MM.1S (cell line): ENCODE results near the gene ARHGEF10L.

Experiments used
- DNase-seq: peaks from one replicate; pipeline ENCODE4 v3.0.0-alpha.2; 2015
- H2AFZ ChIP-seq: fragments of 300-600 bp; sonication (generic); 2 replicates; pipeline ENCODE4 v1.6.0; 2016; ENCODE audit warnings: antibody characterized with exemption, low read length
- H3F3A ChIP-seq: fragments of 300-600 bp; sonication (generic); 2 replicates; pipeline ENCODE4 v1.6.1; 2016; ENCODE audit warnings: mild to moderate bottlenecking, antibody characterized with exemption, low read length, moderate library complexity, mixed read lengths; ENCODE audit not compliant: insufficient read depth
- H3K27ac ChIP-seq: fragments of 300-600 bp; sonication (generic); 2 replicates; pipeline ENCODE4 v1.5.1; 2016; ENCODE audit warnings: mild to moderate bottlenecking, low read length
- H3K27me3 ChIP-seq: fragments of 300-600 bp; sonication (generic); replicated peaks from 2 replicates; pipeline ENCODE4 v1.6.0; 2016; ENCODE audit warnings: low read length; ENCODE audit not compliant: insufficient read depth
- H3K36me3 ChIP-seq: fragments of 300-600 bp; sonication (generic); replicated peaks from 2 replicates; pipeline ENCODE4 v1.6.1; 2016; ENCODE audit warnings: mild to moderate bottlenecking, low read length, mixed read lengths; ENCODE audit not compliant: insufficient read depth
- H3K4me1 ChIP-seq: fragments of 300-600 bp; sonication (generic); 2 replicates; pipeline ENCODE4 v1.6.1; 2016; ENCODE audit warnings: low read length, mixed read lengths
- H3K4me2 ChIP-seq: fragments of 300-600 bp; sonication (generic); 2 replicates; pipeline ENCODE4 v1.6.0; 2016; ENCODE audit warnings: low read depth, low read length
- H3K4me3 ChIP-seq: fragments of 300-600 bp; sonication (generic); 2 replicates; pipeline ENCODE4 v1.5.1; 2016; ENCODE audit warnings: low read length, mixed read lengths
- H3K79me2 ChIP-seq: fragments of 300-600 bp; sonication (generic); 2 replicates; pipeline ENCODE4 v1.6.1; 2016; ENCODE audit warnings: mixed run types, low read length, mixed read lengths
- H3K9ac ChIP-seq: fragments of 300-600 bp; sonication (generic); 2 replicates; pipeline ENCODE4 v1.6.1; 2016; ENCODE audit warnings: low read length, mixed read lengths
- H3K9me2 ChIP-seq: fragments of 300-600 bp; sonication (generic); replicated peaks from 2 replicates; pipeline ENCODE4 v1.6.1; 2016; ENCODE audit warnings: mild to moderate bottlenecking, low read length, mixed read lengths; ENCODE audit not compliant: insufficient read depth
- H3K9me3 ChIP-seq: fragments of 300-600 bp; sonication (generic); replicated peaks from 2 replicates; pipeline ENCODE4 v1.6.1; 2016; ENCODE audit warnings: mild to moderate bottlenecking, low read length, mixed read lengths; ENCODE audit not compliant: insufficient read depth
- H4K20me1 ChIP-seq: fragments of 300-600 bp; sonication (generic); 2 replicates; pipeline ENCODE4 v1.6.1; 2016; ENCODE audit warnings: mild to moderate bottlenecking, low read length, moderate library complexity, mixed read lengths; ENCODE audit not compliant: insufficient read depth
- EZH2 ChIP-seq: fragments of 300-600 bp; sonication (generic); optimal IDR thresholded peaks from 2 replicates; pipeline ENCODE3; 2017; ENCODE audit warnings: low read depth, mild to moderate bottlenecking, antibody characterized with exemption, low read length, mixed read lengths
- EZH2phosphoT487 ChIP-seq: fragments of 300-600 bp; sonication (generic); IDR thresholded peaks from 2 replicates; pipeline ENCODE4 v1.6.1; 2018; ENCODE audit warnings: antibody characterized with exemption, low read length
- TF ChIP-seq, protein P1 (sequence below): fragments of 300-600 bp; sonication (generic); IDR thresholded peaks from 2 replicates; pipeline ENCODE4 v1.5.1; 2016; ENCODE audit warnings: antibody characterized with exemption, low read length, mixed read lengths

Gene ARHGEF10L

DNA sequence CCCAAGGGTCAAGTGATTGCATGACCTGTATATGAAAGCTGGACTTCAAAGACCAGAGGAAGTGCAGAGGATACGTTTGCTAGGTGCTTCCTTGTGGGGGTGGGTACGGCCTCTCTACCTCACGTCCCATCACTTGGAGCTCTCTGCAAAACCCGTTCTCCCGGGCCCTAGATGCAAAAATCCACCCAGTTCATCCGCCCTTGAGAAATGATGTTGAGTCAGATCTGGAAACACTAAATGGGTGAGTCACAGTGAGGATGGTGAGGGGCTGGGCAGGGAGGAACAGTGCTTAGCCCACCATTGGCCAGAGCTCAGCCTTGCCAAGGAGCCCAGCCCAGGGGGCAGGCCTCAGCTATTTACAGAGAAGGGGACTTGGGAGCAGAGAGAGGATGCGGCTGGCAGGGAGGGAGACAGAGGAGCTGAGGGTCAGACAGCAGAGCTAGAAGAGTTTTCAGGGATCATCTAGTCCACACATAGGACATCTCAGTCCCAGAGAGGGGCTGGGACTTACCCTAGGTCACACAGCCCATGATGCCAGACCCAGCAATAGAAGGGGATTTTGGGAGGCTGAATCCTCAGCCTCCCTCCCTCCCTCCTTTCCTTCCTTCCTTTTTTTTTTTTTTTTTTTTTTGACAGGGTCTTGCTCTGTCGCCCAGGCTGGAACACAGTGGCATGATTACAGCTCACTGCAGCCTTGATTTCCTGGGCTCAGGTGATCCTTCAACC lies 14.6 kb downstream of the ARHGEF10L start:
- H3K79me2 ChIP-seq: no peaks in the 10 kb centered on the region
- H3K27ac ChIP-seq: no peak overlapping the region
- no peaks in the 10 kb centered on the region; the same call in 1 of the 2 replicates for H3F3A ChIP-seq
- H3K9ac ChIP-seq: no peak overlapping the region
- no peak for DNase-seq
- H3K36me3 ChIP-seq: no peaks in the 10 kb centered on the region
- H3K4me1 ChIP-seq: peaks cover 12% of the 10 kb centered on the region; the same call in 1 of the 2 replicates
- no peaks in the 10 kb centered on the region for H4K20me1 ChIP-seq
- H3K27me3 ChIP-seq: peaks cover 66% of the 10 kb centered on the region
- no peaks in the 10 kb centered on the region for H3K9me2 ChIP-seq
- no peak overlapping the region for H3K4me3 ChIP-seq
- H2AFZ ChIP-seq: no peak overlapping the region
- TF ChIP-seq EZH2: no peak
- TF ChIP-seq, protein P1, sequence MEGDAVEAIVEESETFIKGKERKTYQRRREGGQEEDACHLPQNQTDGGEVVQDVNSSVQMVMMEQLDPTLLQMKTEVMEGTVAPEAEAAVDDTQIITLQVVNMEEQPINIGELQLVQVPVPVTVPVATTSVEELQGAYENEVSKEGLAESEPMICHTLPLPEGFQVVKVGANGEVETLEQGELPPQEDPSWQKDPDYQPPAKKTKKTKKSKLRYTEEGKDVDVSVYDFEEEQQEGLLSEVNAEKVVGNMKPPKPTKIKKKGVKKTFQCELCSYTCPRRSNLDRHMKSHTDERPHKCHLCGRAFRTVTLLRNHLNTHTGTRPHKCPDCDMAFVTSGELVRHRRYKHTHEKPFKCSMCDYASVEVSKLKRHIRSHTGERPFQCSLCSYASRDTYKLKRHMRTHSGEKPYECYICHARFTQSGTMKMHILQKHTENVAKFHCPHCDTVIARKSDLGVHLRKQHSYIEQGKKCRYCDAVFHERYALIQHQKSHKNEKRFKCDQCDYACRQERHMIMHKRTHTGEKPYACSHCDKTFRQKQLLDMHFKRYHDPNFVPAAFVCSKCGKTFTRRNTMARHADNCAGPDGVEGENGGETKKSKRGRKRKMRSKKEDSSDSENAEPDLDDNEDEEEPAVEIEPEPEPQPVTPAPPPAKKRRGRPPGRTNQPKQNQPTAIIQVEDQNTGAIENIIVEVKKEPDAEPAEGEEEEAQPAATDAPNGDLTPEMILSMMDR: no peak
- no peak for TF ChIP-seq EZH2phosphoT487
- no peaks in the 10 kb centered on the region for H3K9me3 ChIP-seq
- H3K4me2 ChIP-seq: no peak overlapping the region

DNA sequence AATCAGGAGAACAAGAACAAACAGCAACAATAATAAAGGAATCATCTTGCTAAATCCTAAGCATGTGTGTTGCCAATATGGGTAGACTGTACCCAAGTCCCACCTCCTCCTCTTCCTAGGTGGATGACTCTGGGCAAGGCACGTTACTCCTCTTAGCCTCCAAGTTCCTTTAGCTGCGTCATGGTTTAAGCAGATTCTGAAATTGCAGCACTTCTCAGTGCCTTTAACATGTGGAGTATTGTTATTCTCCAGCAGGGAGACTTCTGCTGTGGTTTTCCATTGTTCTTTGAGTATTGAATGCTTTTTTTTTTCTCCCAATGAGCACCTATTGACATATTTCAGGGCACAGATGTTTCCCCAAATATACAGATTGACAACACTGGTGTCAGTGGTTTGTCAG lies 15.5 kb downstream of the ARHGEF10L start:
- no peaks in the 10 kb centered on the region; the same call in 1 of the 2 replicates for H3F3A ChIP-seq
- no peak overlapping the region for H3K4me3 ChIP-seq
- H3K27me3 ChIP-seq: peaks cover 72% of the 10 kb centered on the region
- no peak for DNase-seq
- no peaks in the 10 kb centered on the region for H3K9me3 ChIP-seq
- no peaks in the 10 kb centered on the region for H3K9me2 ChIP-seq
- no peak overlapping the region for H2AFZ ChIP-seq
- H3K27ac ChIP-seq: no peak overlapping the region
- H3K4me2 ChIP-seq: no peak overlapping the region
- H4K20me1 ChIP-seq: no peaks in the 10 kb centered on the region
- H3K9ac ChIP-seq: no peak overlapping the region
- H3K4me1 ChIP-seq: peaks cover 10% of the 10 kb centered on the region; the same call in 1 of the 2 replicates
- TF ChIP-seq EZH2: no peak
- TF ChIP-seq, protein P1: no peak
- no peak for TF ChIP-seq EZH2phosphoT487
- no peaks in the 10 kb centered on the region for H3K79me2 ChIP-seq
- no peaks in the 10 kb centered on the region for H3K36me3 ChIP-seq

DNA sequence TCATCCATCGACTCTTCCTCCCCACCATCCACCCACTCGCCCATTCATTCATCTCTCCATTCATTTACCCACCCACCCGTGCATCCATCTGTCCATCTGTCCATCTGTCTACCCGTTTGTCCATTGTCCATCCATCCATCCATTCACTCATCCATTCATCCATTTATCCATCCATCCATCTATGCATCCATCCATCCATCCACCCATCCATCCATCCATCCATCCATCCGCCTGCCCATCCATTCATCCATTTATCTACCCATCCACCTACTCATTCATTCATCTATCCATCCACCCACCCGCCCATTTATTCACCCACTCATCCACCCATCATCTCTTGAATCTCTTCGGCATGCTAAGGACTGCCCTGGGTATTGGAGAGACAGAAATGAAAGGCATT lies 18.5 kb downstream of the ARHGEF10L start:
- no peak overlapping the region for H3K9ac ChIP-seq
- no peaks in the 10 kb centered on the region for H4K20me1 ChIP-seq
- no peak for DNase-seq
- H3F3A ChIP-seq: no peaks in the 10 kb centered on the region
- no peaks in the 10 kb centered on the region for H3K79me2 ChIP-seq
- H3K9me3 ChIP-seq: no peaks in the 10 kb centered on the region
- no peak overlapping the region for H3K4me3 ChIP-seq
- H3K27ac ChIP-seq: no peak overlapping the region
- H3K4me2 ChIP-seq: no peak overlapping the region
- H2AFZ ChIP-seq: no peak overlapping the region
- peaks cover 74% of the 10 kb centered on the region for H3K27me3 ChIP-seq
- no peaks in the 10 kb centered on the region for H3K36me3 ChIP-seq
- H3K9me2 ChIP-seq: no peaks in the 10 kb centered on the region
- H3K4me1 ChIP-seq: no peaks in the 10 kb centered on the region
- TF ChIP-seq EZH2: no peak
- TF ChIP-seq, protein P1: no peak
- no peak for TF ChIP-seq EZH2phosphoT487
